NCI-H69 (cell line): ENCODE data around the gene CCND1.
A peak's percentile ranks its signal among the peaks of the same experiment; 100 is the strongest.

Source experiments
- DNase-seq: peaks from one replicate; lab custom pipeline; 2025; lab: John Stamatoyannopoulos, UW

The CCND1 gene

GRCh38 chr11:69691463-69691862, 50.5 kb downstream of the CCND1 start:
- DNase-seq = no peak

DNA sequence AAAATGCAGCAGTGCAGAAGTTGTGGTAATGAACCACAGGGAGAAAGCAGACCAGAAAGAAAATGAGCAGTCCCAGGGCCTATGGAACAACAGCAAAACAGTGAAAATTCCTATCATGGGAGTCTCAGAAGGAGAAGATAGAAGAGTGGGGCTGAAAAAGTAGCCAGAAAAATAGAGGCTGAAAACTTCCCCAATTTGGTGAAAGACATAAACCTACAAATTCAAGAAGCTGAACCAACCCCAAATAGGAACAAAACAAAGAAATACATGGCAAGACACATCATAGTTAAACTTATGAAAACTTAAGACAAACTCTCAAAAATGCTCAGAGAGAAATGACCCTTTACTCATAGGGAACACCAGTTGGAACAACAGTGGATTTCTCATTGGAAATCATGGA, 51.5 kb downstream of the CCND1 start:
- no peak for DNase-seq

DNA sequence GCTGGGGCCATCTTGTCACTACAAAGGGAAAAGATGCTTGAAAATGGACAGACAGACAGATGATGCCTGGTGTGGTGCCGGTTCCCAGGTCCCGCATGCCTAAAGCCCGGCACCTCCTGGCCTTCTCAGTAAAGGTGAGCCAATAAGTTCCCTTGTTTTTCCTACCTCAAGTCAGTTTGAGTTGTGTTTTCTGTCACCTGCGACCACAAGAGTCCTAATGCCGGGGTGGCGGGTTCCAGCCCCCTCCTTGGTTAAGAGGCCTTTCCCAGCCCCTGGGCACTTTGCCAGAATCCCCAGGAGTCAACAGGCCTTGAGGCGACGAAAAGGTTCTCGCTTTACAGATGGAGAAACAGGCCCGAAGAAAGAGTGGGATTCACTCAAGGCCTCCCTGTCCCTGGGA, 53.8 kb downstream of the CCND1 start:
- DNase-seq = peak; percentile 59

GRCh38 chr11:69695581-69695980, 54.6 kb downstream of the CCND1 start:
- no peak for DNase-seq

GRCh38 chr11:69695995-69696394, 55.0 kb downstream of the CCND1 start:
- DNase-seq = peak; percentile 15

- peak; percentile 76 for DNase-seq
Observed at GRCh38 chr11:69696749-69697468, 56.0 kb downstream of the CCND1 start.

DNA sequence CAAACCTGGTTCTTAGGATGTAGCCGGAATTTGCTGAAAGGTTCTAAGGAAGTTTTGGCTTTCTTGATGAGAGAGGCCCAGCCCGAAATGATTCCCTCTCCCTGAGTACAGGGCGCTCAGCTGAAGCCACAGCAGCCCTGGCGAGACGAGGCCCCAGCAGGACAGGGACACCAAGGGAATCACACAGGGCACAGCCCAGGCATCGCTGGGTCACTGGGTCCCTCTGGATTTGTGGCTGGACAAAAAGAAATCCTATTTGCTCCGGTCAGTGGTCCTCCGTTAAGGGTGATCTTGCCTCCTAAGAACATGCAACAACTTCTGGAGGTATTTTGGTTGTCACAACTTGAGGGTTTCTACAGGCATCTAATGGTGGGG, 56.5 kb downstream of the CCND1 start:
- DNase-seq = no peak

DNA sequence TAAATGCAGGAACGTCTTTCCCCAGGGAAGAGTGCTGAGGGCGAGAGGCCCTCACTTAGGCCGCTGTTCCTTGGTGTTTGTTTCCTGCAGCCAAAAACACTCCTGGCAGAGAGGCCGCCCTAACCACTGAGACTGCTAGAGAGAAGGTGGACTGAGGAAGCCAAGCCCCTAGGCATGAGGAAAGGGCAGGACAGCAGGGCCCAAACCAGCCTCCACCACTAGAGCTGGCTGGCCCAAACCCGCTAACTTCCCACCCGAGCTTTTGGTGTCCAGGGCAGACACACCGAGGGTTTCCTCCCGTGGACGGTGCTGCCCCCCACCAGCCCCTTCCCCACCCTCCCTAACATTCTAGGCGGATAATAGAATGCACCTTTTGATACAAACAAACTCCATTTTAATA, 56.9 kb downstream of the CCND1 start:
- DNase-seq = no peak

GRCh38 chr11:69698362-69698761, 57.4 kb downstream of the CCND1 start:
- DNase-seq = no peak

DNA sequence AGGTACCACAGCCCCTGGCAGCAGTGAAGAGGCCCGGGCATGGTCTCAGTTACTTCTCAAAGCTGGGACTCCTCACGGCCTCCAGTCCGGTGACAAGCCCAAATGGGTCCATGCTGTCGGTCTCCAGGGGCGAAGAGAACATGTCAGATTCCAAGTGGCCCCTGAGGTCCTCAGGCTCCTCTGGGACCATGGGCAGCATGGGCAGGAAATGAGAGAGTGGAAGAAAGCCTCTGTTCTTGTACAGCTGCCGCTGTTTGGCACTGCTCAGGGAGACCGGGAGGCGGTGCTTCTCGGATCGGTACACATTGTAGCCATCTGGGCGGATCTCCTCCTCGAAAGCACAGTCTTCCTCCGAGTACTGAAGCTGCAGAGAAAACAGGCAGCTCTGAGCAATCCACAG, 58.3 kb downstream of the CCND1 start:
- peak; percentile 21 for DNase-seq

DNA sequence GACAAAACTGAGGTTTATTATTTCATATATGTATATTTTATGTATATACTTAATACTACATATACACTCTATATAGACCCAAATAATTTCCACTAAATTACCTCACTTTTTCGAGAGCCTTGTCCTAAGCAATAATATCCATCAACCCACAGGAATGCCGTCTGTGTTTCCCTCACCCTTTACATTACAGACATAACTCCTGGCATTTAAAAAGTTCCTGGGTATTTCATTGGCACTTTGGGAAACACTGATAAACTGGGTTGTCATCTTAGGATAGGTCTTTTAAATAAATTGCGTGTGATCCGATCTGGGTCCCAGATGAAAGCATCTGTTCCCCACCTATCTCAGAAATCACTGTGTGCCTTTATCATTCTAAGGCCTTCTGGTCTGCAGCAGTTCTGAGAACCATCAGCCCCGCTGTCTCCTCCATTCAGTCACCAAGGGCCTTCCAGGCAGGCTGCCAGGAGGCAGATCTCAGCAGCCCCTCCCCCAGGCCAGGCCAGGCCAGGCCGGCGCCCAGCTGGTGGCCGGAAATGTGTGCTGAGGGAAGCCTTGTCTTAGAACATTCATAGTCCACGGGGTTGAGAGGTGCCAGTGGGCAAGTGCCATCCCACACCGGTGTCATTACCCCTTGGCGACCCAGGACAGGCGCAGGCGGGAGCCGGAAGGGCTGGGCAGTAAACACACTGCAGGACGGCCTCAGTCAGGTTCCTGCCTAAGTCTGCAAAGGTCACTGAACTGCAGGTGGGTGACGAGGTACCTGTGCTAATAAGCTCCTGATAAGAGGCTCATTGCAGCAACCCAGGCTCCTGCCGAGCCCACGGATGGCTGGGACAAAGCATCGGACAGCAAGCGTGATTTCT, 59.6 kb downstream of the CCND1 start:
- peak; percentile 94 for DNase-seq

DNA sequence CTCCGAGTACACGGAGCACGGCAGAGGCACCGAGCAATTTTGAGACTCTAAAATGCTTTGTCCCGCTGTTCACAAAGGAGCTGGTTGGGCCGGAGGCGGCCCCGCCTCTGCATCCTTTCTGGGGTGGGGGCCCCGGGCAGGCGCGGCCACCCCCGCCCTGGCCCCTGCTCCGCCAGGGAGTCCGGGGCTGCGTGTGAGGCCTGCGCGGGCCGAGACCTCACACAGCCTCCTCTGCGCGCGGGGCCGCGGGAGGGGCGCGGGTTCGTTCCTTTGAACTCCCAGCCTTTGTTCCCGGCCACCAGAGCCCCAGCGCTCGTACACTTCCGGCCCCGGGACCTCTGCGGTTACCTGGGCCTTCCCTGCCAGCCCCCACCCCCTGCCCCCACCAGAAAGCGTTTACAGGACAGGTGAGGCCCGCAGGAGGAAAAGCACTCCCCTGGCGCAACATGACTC, 61.3 kb downstream of the CCND1 start:
- DNase-seq = no peak

DNA sequence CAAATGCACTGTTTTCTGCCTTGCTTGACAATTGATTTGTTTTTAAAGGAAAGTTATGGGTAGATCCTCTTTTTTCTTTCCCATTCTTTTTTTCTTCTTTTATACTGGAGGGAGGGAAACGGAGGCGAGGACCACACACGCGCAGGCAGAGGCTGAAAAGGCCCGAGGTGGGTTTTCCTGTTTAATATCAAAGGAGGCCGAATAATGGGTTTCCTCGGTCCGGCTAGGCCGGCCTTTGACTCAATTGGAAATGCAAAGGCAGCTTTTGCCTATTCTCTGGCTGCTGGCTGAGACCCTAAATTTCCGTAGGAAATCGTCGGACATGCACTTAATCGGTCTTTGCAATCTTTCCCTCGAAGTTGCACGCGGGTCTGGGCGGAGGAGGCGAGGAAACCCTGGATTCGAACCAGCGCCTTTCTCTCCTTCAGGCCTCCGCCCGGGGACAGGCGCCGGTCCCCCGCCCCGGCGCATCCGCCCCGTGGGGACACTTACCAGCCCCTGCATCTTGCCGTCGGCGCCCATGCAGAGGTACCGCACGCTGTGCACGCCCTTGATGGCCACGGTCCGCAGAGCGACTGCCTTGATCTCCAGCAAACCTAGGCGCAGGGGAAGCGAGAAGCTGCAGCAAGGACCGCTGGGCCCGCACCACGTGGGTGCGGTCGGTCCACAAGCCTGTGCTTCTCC, 62.0 kb downstream of the CCND1 start:
- DNase-seq = no peak

- no peak for DNase-seq
Observed at GRCh38 chr11:69703453-69703767, 62.5 kb downstream of the CCND1 start.
